HG03439 (cell line): Measurements from ENCODE around the gene SYCP1.
"Not testable (repeated sequence)": the region's sequence is repeated elsewhere in the genome, so short reads cannot be mapped to it uniquely, and the experiment has no call there.

Experiments used
- ATAC-seq: cut with Tn5 transposase; IDR thresholded peaks from one replicate; pipeline ENCODE4 v1.9.1; 2021; ENCODE audit warnings: mild to moderate bottlenecking, moderate library complexity; ENCODE audit not compliant: unreplicated experiment

SYCP1 gene

DNA sequence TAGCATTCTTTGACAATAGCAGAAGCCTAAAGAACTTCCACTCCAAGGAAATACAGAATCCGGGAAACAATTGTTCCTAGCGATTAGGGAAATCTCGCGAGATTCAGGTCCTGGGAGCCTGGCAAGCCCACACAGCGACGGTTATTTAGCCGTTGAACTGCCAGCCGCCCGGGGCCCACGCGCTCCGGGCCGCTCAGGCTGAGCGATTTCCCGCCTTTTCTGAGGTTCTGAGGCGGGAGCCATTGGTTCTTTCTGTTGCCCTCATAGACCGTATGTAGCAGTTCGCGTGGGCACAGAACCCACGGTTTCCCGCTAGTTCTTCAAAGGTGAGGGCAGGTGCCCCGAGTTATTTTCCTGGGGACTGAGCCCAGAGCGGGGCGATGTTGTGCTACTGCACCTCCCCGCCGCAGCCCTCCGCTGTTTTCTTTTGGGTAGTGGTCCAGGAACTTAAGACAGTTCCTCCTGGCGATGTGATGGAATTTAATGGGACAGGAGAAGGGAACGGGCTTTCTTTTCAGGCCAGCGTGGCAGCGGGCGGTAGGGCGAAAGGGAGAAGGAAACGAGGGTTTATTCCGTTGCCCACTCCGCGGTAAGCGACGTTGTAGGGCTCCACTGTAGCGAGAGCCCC is at the start of gene SYCP1:
TSS of gene SYCP1 (plus strand) at position 171 of the 628 bp plus-strand sequence. CDS start 602 bp downstream, outside the sequence.
- ATAC-seq = no peak

GRCh38 chr1:114819869-114820268 is 34.8 kb upstream of the SYCP1 start:
- ATAC-seq = no peak

- no peak for ATAC-seq
Measured at GRCh38 chr1:114820392-114820791, 34.3 kb upstream of the SYCP1 start.

- no peak for ATAC-seq
Measured at GRCh38 chr1:114821978-114822377, 32.7 kb upstream of the SYCP1 start.

- no peak for ATAC-seq
Measured at GRCh38 chr1:114828251-114828650, 26.4 kb upstream of the SYCP1 start.

DNA sequence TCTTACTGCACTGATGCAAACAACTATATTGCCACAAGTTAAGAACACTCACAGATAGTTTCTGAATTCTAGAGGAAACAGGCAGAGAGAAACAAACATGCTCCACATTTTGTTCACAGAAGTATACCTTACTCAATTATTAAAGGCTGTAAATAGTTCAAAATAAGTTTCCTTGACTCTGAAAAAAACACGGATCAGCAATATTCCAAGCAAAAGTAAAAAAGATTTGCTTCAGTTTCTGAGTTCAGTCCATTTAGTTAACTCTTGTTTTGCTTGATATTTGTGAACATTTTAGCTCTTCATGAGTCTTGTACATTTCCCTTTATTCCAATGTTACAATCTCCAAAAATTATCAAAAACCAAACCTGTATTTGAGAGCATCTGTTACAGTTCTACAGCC is 24.6 kb upstream of the SYCP1 start:
- not testable (repeated sequence) for ATAC-seq

GRCh38 chr1:114831276-114831994 is 23.2 kb upstream of the SYCP1 start:
- ATAC-seq = no peak

DNA sequence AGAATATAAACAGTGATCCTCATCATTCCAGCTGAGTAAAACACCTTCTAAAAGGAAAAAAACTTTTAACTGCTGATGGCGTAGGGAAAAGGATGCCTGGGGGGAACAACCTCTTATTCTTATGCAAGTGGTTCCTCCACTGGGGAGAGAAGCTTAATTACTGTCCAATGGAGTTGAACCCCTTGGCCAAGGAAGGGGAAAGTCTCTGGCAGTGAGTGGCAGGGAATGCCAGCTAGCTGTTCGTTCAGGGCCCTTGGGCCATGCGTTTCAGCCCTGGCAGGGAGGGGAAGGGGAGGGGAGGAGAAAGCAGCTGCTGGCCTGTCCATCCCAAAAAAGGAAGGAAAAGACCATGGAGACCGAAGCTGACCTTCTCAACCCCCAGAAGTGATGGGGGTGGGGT is 22.6 kb upstream of the SYCP1 start:
- no peak for ATAC-seq

GRCh38 chr1:114833421-114833820 is 21.2 kb upstream of the SYCP1 start:
- no peak for ATAC-seq

- no peak for ATAC-seq
Measured at GRCh38 chr1:114844270-114844669, 10.4 kb upstream of the SYCP1 start.

DNA sequence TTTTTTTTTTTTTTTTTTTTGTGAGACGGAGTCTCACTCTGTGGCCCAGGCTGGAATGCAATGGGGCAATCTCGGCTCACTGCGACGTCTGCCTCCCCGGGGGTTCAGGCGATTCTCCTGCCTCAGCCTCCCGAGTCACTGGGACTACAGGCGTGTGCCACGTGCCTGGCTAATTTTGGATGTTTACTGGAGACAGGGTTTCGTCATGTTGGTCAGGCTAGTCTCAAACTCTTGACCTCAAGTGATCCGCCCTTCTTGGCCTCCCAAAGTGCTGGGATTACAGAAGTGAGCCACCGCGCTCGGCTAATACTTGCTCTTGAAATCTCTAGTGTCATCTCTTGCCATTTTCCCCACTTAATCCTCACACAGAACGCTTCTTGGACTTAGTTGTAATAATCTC is 1.1 kb upstream of the SYCP1 start:
- ATAC-seq = no peak

GRCh38 chr1:114861384-114861783 is 6.7 kb downstream of the SYCP1 start:
- ATAC-seq = no peak

GRCh38 chr1:114892194-114892918 is 37.7 kb downstream of the SYCP1 start:
- no peak for ATAC-seq

GRCh38 chr1:114896795-114897194 is 42.1 kb downstream of the SYCP1 start:
- no peak for ATAC-seq

GRCh38 chr1:114901814-114902213 is 47.2 kb downstream of the SYCP1 start:
- no peak for ATAC-seq

GRCh38 chr1:114902343-114902742 is 47.7 kb downstream of the SYCP1 start:
- ATAC-seq = no peak

DNA sequence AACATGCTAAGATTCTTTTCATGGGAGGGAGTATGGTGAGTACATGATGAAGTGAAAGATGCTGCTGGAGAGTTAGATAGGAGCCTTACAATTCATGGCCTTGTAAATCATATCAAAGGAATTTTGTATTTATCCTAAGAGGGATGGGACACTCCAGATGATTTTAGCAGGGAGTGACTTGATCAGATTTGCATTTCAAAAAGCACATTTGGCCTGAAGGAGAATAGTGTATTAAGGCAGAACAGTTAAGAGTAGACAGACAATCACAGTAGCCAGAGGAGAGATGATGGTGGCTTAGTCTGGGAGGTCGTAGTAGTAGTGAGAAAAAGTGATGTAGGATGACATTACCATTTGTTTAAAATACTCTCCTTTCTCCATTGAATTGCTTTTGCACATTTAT is 48.8 kb downstream of the SYCP1 start:
- ATAC-seq = no peak

GRCh38 chr1:114915720-114916119 is 61.1 kb downstream of the SYCP1 start:
- not testable (repeated sequence) for ATAC-seq

DNA sequence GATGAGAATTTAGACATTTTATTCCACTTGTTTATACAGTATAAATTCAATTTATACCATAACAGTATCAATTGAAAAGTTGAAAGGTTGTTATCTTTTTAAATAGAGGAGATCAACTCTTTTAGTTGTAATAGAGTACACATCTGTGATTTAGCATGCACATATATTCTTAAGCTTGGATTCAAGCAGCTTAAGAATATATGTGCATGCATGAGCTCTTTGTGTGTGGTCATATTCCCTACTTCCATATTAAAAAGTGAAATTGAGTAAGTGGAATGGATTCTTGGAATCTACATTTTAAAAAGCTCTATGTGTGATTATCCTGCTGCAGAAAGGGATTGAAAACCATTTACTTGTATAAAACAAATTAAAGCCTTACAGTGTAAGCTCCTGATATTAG is 71.9 kb downstream of the SYCP1 start:
- ATAC-seq = no peak

- no peak for ATAC-seq
Measured at GRCh38 chr1:114927401-114927800, 72.7 kb downstream of the SYCP1 start.

DNA sequence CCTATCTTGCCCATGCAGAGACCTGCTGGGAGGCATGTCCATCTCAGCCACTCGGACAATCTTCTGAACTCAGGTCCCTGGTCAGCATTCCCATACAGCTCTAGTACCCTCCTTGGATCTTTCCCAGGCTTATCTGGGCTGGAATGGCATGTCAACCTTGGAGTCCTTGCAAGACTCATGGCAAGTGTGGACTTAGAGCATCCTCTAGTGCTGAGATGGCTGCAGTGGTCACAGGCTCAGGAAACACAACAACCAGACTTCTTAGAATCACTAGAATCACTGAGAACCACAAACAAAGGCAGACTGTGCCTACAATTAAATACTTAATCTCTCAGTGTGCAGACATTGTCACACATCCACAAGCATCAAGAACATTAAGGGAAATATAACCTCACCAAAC is 101.9 kb downstream of the SYCP1 start:
- no peak for ATAC-seq

- no peak for ATAC-seq
Measured at GRCh38 chr1:114959423-114959822, 104.8 kb downstream of the SYCP1 start.
